NT2/D1 (cell line): ENCODE measurements around the gene HYDIN.

Source experiments
- SUZ12 ChIP-seq: IDR thresholded peaks from 2 replicates; pipeline ENCODE4 v1.6.1; 2011; ENCODE audit not compliant: insufficient read length, insufficient read depth; ENCODE audit errors: extremely low read depth
- YY1 ChIP-seq: IDR thresholded peaks from 2 replicates; pipeline ENCODE4 v1.6.1; 2011; ENCODE audit not compliant: insufficient read length, insufficient read depth
- ZNF274 ChIP-seq: IDR thresholded peaks from 2 replicates; pipeline ENCODE4 v1.6.1; 2011; ENCODE audit warnings: mild to moderate bottlenecking, low read depth, low read length

DNA sequence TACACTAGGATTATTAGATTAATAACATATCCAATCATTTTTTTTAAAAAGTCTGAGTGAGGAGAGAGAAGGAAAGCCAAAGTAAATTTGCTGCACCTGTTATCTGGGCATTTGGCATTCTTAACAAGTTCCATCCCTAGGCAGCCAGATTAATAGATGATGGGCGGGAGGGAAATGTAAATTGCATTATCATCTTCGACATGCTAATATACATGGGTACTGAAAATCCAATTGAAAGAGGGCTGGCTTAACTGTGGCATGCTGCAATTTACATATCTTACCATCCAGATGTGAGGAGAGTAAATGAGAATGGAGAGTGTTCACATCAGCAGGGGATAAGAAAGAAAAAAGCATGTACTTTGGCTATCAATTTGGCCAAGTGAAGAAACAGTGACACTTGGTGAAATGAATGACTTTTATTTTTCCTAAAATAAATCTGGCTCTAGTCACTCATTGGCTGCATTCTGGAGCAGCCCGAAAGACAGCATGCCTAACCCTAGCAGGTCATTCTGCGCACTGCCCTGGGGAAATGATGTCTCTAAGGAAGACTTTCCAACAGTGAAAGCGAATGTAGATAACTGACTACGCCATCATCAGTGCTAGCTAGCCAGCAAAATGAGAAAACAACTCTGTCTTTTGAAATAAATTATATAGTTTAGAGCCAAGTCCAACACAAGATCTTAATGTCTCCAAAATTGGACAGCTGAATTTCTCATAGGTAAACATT, 57.9 kb downstream of the HYDIN start:
- TF ChIP-seq YY1: no peak
- TF ChIP-seq SUZ12: no peak
- no peak for TF ChIP-seq ZNF274
